Memory B cell (primary cell): ENCODE measurements around the gene RNF44.
"Not testable (repeated sequence)": the region's sequence is repeated elsewhere in the genome, so short reads cannot be mapped to it uniquely, and the experiment has no call there.

Source experiments
- ATAC-seq: fragments of 150-1000 bp; cut with Tn5 transposase; 2 replicates; pipeline ENCODE4 v1.10.0; 2021; ENCODE audit warnings: low read depth, mild to moderate bottlenecking, moderate library complexity
- DNase-seq, 2 donors: peaks; one replicate each; pipeline ENCODE4 v3.0.0; 2022; ENCODE audit warnings: low spot score in 2 of 2
- H3K27ac Mint-ChIP-seq: one replicate; pipeline ENCODE4 v1.8.0; 2022; ENCODE audit warnings: mild to moderate bottlenecking, moderate library complexity, mixed read lengths
- H3K27me3 Mint-ChIP-seq: one replicate; pipeline ENCODE4 v1.8.0; 2022; ENCODE audit warnings: mixed read lengths
- H3K36me3 Mint-ChIP-seq: one replicate; pipeline ENCODE4 v1.8.0; 2022; ENCODE audit warnings: mild to moderate bottlenecking, mixed read lengths
- H3K4me1 Mint-ChIP-seq: one replicate; pipeline ENCODE4 v1.8.0; 2022; ENCODE audit warnings: mixed read lengths
- H3K4me3 Mint-ChIP-seq: one replicate; pipeline ENCODE4 v1.8.0; 2022; ENCODE audit warnings: mild to moderate bottlenecking, moderate library complexity, mixed read lengths
- H3K9me3 Mint-ChIP-seq: one replicate; pipeline ENCODE4 v1.8.0; 2022; ENCODE audit warnings: mixed read lengths

The RNF44 gene

GRCh38 chr5:176564002-176564401 lies 26.8 kb upstream of the RNF44 start:
- no peak for DNase-seq
- Mint-ChIP-seq H3K27me3 (peaks cover 13% of the 10 kb centered on the region), H3K9me3 (no peaks in the 10 kb centered on the region), H3K27ac (no peak overlapping the region), H3K36me3 (no peaks in the 10 kb centered on the region), H3K4me1 (peaks cover 5% of the 10 kb centered on the region), H3K4me3 (no peak overlapping the region)
- ATAC-seq, result no peak

- H3K27me3 Mint-ChIP-seq, result peaks cover 12% of the 10 kb centered on the region
- no peak for DNase-seq
- no peak for ATAC-seq
- no peaks in the 10 kb centered on the region for H3K36me3 Mint-ChIP-seq
- H3K9me3 Mint-ChIP-seq, result no peaks in the 10 kb centered on the region
- H3K27ac Mint-ChIP-seq, result no peak overlapping the region
- no peak overlapping the region for H3K4me3 Mint-ChIP-seq
- H3K4me1 Mint-ChIP-seq, result peaks cover 5% of the 10 kb centered on the region
Measured at GRCh38 chr5:176562189-176562588, 25.0 kb upstream of the RNF44 start.

- H3K4me3 Mint-ChIP-seq, result no peak overlapping the region
- peaks cover 5% of the 10 kb centered on the region for H3K4me1 Mint-ChIP-seq
- no peak overlapping the region for H3K27ac Mint-ChIP-seq
- DNase-seq (no peak), ATAC-seq (no peak)
- peaks cover 12% of the 10 kb centered on the region for H3K27me3 Mint-ChIP-seq
- no peaks in the 10 kb centered on the region for H3K36me3 Mint-ChIP-seq
- no peaks in the 10 kb centered on the region for H3K9me3 Mint-ChIP-seq
Measured at GRCh38 chr5:176561259-176561658, 24.1 kb upstream of the RNF44 start.

GRCh38 chr5:176560364-176560763 lies 23.2 kb upstream of the RNF44 start:
- Mint-ChIP-seq H3K4me3 (no peak overlapping the region), H3K27ac (no peak overlapping the region), H3K36me3 (no peaks in the 10 kb centered on the region), H3K4me1 (peaks cover 5% of the 10 kb centered on the region), H3K9me3 (no peaks in the 10 kb centered on the region), H3K27me3 (peaks cover 8% of the 10 kb centered on the region)
- ATAC-seq (no peak), DNase-seq (no peak)

- DNase-seq (no peak), ATAC-seq (peak; percentile 78)
- Mint-ChIP-seq H3K9me3 (no peaks in the 10 kb centered on the region), H3K36me3 (no peaks in the 10 kb centered on the region), H3K4me3 (no peak overlapping the region), H3K27me3 (peaks cover 10% of the 10 kb centered on the region), H3K27ac (no peak overlapping the region), H3K4me1 (peaks cover 5% of the 10 kb centered on the region)
Measured at GRCh38 chr5:176559683-176560082, 22.5 kb upstream of the RNF44 start.

GRCh38 chr5:176557846-176558245 lies 20.6 kb upstream of the RNF44 start:
- H3K36me3 Mint-ChIP-seq, result no peaks in the 10 kb centered on the region

GRCh38 chr5:176553260-176554085 lies 16.3 kb upstream of the RNF44 start:
- DNase-seq (no peak), ATAC-seq (no peak)
- H3K9me3 Mint-ChIP-seq, result no peaks in the 10 kb centered on the region
- peaks cover 19% of the 10 kb centered on the region for H3K4me1 Mint-ChIP-seq
- H3K36me3 Mint-ChIP-seq, result no peaks in the 10 kb centered on the region
- peaks cover 7% of the 10 kb centered on the region for H3K27me3 Mint-ChIP-seq
- no peak overlapping the region for H3K4me3 Mint-ChIP-seq
- H3K27ac Mint-ChIP-seq, result no peak overlapping the region

More at GRCh38 chr5:176557846-176558245, 20.6 kb upstream of the RNF44 start:
- H3K4me1 Mint-ChIP-seq, result peaks cover 13% of the 10 kb centered on the region
- no peaks in the 10 kb centered on the region for H3K9me3 Mint-ChIP-seq
- peaks cover 13% of the 10 kb centered on the region for H3K27me3 Mint-ChIP-seq
- H3K27ac Mint-ChIP-seq, result no peak overlapping the region
- H3K4me3 Mint-ChIP-seq, result no peak overlapping the region
- ATAC-seq (no peak), DNase-seq (no peak)

GRCh38 chr5:176552332-176552869 lies 15.2 kb upstream of the RNF44 start:
- H3K36me3 Mint-ChIP-seq, result no peaks in the 10 kb centered on the region
- H3K9me3 Mint-ChIP-seq, result no peaks in the 10 kb centered on the region
- H3K4me1 Mint-ChIP-seq, result peaks cover 19% of the 10 kb centered on the region
- H3K4me3 Mint-ChIP-seq, result no peak overlapping the region
- H3K27ac Mint-ChIP-seq, result no peak overlapping the region
- no peak for DNase-seq
- ATAC-seq, result no peak
- H3K27me3 Mint-ChIP-seq, result peaks cover 7% of the 10 kb centered on the region

- Mint-ChIP-seq H3K4me3 (peak overlapping the region; percentile 51), H3K4me1 (peaks cover 19% of the 10 kb centered on the region)
- H3K27me3 Mint-ChIP-seq, H3K27ac Mint-ChIP-seq, DNase-seq, H3K9me3 Mint-ChIP-seq, ATAC-seq, H3K36me3 Mint-ChIP-seq: not testable (repeated sequence)
Measured at GRCh38 chr5:176550937-176551336, 13.7 kb upstream of the RNF44 start.

GRCh38 chr5:176550275-176550831 lies 13.2 kb upstream of the RNF44 start:
- peak overlapping the region; percentile 51 for H3K4me3 Mint-ChIP-seq
- DNase-seq (peak in 1 of 2 donors; percentile 47), ATAC-seq (peak; percentile 92)
- H3K4me1 Mint-ChIP-seq, result peaks cover 19% of the 10 kb centered on the region
- H3K27me3 Mint-ChIP-seq, result peaks cover 5% of the 10 kb centered on the region
- H3K36me3 Mint-ChIP-seq, result no peaks in the 10 kb centered on the region
- no peak overlapping the region for H3K27ac Mint-ChIP-seq
- no peaks in the 10 kb centered on the region for H3K9me3 Mint-ChIP-seq

- Mint-ChIP-seq H3K27ac (no peak overlapping the region), H3K4me3 (no peak overlapping the region), H3K9me3 (no peaks in the 10 kb centered on the region), H3K36me3 (no peaks in the 10 kb centered on the region), H3K27me3 (peaks cover 3% of the 10 kb centered on the region), H3K4me1 (peaks cover 21% of the 10 kb centered on the region)
- DNase-seq, result no peak
- no peak for ATAC-seq
Measured at GRCh38 chr5:176549871-176550270, 12.7 kb upstream of the RNF44 start.

- ATAC-seq, result no peak
- Mint-ChIP-seq H3K27ac (no peak within 1 kb of the TSS), H3K4me3 (peak within 1 kb of the TSS; percentile 24), H3K9me3 (no peaks in the 10 kb centered on the region), H3K36me3 (no peaks in the 10 kb centered on the region), H3K4me1 (peaks cover 21% of the 10 kb centered on the region), H3K27me3 (peaks cover 3% of the 10 kb centered on the region)
- DNase-seq, result no peak
Measured at GRCh38 chr5:176548967-176549444, 11.8 kb upstream of the RNF44 start, which contains the start of gene CDHR2. CDHR2 (plus strand) TSS chr5:176549342; CDS start chr5:176565353, 16,011 bp downstream.

GRCh38 chr5:176547802-176548201 lies 10.6 kb upstream of the RNF44 start:
- DNase-seq (no peak), ATAC-seq (no peak)
- Mint-ChIP-seq H3K27me3 (no peaks in the 10 kb centered on the region), H3K9me3 (no peaks in the 10 kb centered on the region), H3K27ac (no peak overlapping the region), H3K36me3 (no peaks in the 10 kb centered on the region), H3K4me3 (no peak overlapping the region), H3K4me1 (peaks cover 15% of the 10 kb centered on the region)

- H3K9me3 Mint-ChIP-seq, result no peaks in the 10 kb centered on the region
- no peaks in the 10 kb centered on the region for H3K36me3 Mint-ChIP-seq
- DNase-seq, result no peak
- no peak for ATAC-seq
- no peaks in the 10 kb centered on the region for H3K27me3 Mint-ChIP-seq
- H3K27ac Mint-ChIP-seq, result no peak overlapping the region
- H3K4me3 Mint-ChIP-seq, result no peak overlapping the region
- peaks cover 26% of the 10 kb centered on the region for H3K4me1 Mint-ChIP-seq
Measured at GRCh38 chr5:176545737-176546509, 8.7 kb upstream of the RNF44 start.
